Tibial nerve (tissue), 4 donors: ENCODE measurements around the gene GTF2E1. TPM values are rescaled to one million over a fixed set of nuclear protein-coding genes. Genes with fewer than 3 reads are reported as not detected.

ENCODE experiments used
- DNase-seq, 2 donors: peaks; one replicate each; pipeline ENCODE4 v3.0.0-alpha.2; 2019; ENCODE audit warnings: low spot score in 2 of 2
- H3K27ac ChIP-seq, 4 donors: fragments of 200-600 bp; sonication (generic) in 3 of 4; one replicate each; pipeline ENCODE4 v1.5.1; 2017 to 2019; ENCODE audit warnings: mild to moderate bottlenecking in 1 of 4
- H3K27me3 ChIP-seq, 2 donors: fragments of 200-600 bp; sonication (generic) in 1 of 2; one replicate each; pipeline versions ENCODE4 v1.5.1 to v1.6.0; 2017 to 2019
- H3K36me3 ChIP-seq, 3 donors: fragments of 200-600 bp; sonication (generic); one replicate each; pipeline ENCODE4 v1.5.1; 2018 to 2019
- H3K4me1 ChIP-seq, 4 donors: fragments of 200-600 bp; sonication (generic) in 3 of 4; one replicate each; pipeline ENCODE4 v1.5.1; 2017 to 2019
- H3K4me3 ChIP-seq, 4 donors: fragments of 200-600 bp; sonication (generic) in 3 of 4; one replicate each; pipeline ENCODE4 v1.5.1; 2017 to 2019; ENCODE audit warnings: mild to moderate bottlenecking in 1 of 4, moderate library complexity in 1 of 4
- H3K9me3 ChIP-seq, 4 donors: fragments of 200-600 bp; sonication (generic) in 3 of 4; one replicate each; pipeline ENCODE4 v1.5.1; 2017 to 2019
- CTCF ChIP-seq, 5 experiments: fragments of 200-600 bp in 3 of 5; fragments of 450-650 bp in 2 of 5; sonication (generic) in 3 of 5; IDR thresholded peaks; one replicate each; pipeline ENCODE4 v1.5.1; 2016 to 2019; ENCODE audit warnings: antibody characterized with exemption in 5 of 5, mild to moderate bottlenecking in 3 of 5, moderate library complexity in 2 of 5
- EP300 ChIP-seq, 2 donors: sonication (generic); formaldehyde crosslinking; IDR thresholded peaks; one replicate each; pipeline ENCODE4 v1.6.1; 2017; ENCODE audit warnings: antibody characterized with exemption in 2 of 2, mild to moderate bottlenecking in 1 of 2
- POLR2A ChIP-seq, 2 donors: fragments of 450-650 bp; IDR thresholded peaks; one replicate each; pipeline ENCODE4 v1.6.1; 2017; ENCODE audit warnings: antibody characterized with exemption in 2 of 2, mild to moderate bottlenecking in 2 of 2, moderate library complexity in 2 of 2
- WGBS, 2 donors: methylation state at CpG; one replicate each; pipeline ENCODE4 v1.1.5; 2018; 5-methylcytosine and 5-hydroxymethylcytosine counted together
- total RNA-seq, 4 donors: library from RNA; depleted of rRNA; stranded (reverse); fragments of >200 nt; gene quantifications; one replicate each; pipeline ENCODE4 v1.1.0, GENCODE V29; 2016

Gene GTF2E1
- total RNA-seq = 10 to 100 TPM in 2 of 4 donors, 1 to 10 TPM in 2; 7.6 to 12.2 (median 10.4) TPM

- peak; percentile 95 to 99 for DNase-seq
- 0 to 1% methylated on average over 37 to 39 of the region's 39 CpGs for WGBS, 2 donors
- TF ChIP-seq EP300 (IDR thresholded peaks at IDR 0.05) (peak; percentile 9 to 83), POLR2A (IDR thresholded peaks at IDR 0.05) (peak in 1 of 2 donors; percentile 34), CTCF (IDR thresholded peaks at IDR 0.05) (peak in 2 of 5 experiments; percentile 8 to 21)
Measured at GRCh38 chr3:120742198-120742848, at the start of gene GTF2E1, which contains the start of gene RABL3. Gene GTF2E1 (plus strand): TSS chr3:120742744. CDS start chr3:120750553, 7,809 bp downstream. Gene RABL3 (minus strand): TSS chr3:120742516. CDS start chr3:120742507, 9 bp downstream.

GRCh38 chr3:120693439-120694171, 48.9 kb upstream of the GTF2E1 start:
- DNase-seq = no peak
- H3K4me1 ChIP-seq = no peaks in the 10 kb centered on the region
- H3K9me3 ChIP-seq = no peaks in the 10 kb centered on the region
- peaks cover 0 to 33% (median 0%) of the 10 kb centered on the region in 3 donors for H3K36me3 ChIP-seq
- TF ChIP-seq CTCF (IDR thresholded peaks at IDR 0.05) = no peak
- no peak for TF ChIP-seq POLR2A (IDR thresholded peaks at IDR 0.05)
- TF ChIP-seq EP300 (IDR thresholded peaks at IDR 0.05) = no peak
- 91 to 100% methylated on average over 1 of the region's 1 CpG for WGBS, 2 donors
- H3K27me3 ChIP-seq = no peaks in the 10 kb centered on the region
- H3K4me3 ChIP-seq = no peak overlapping the region
- no peak overlapping the region for H3K27ac ChIP-seq

More at GRCh38 chr3:120742198-120742848, at the start of gene GTF2E1, which contains the start of gene RABL3:
- peaks cover 0 to 31% (median 13%) of the 10 kb centered on the region in 4 donors for H3K4me1 ChIP-seq
- H3K27me3 ChIP-seq = no peaks in the 10 kb centered on the region
- H3K27ac ChIP-seq = peak within 1 kb of the TSS; percentile 89 to 97 (median 92)
- H3K36me3 ChIP-seq = peaks cover 0 to 19% (median 3%) of the 10 kb centered on the region in 3 donors
- peaks cover 0 to 11% (median 0%) of the 10 kb centered on the region in 4 donors for H3K9me3 ChIP-seq
- peak within 1 kb of the TSS; percentile 73 to 89 (median 84) for H3K4me3 ChIP-seq

- no peak overlapping the region for H3K4me3 ChIP-seq
- TF ChIP-seq POLR2A (IDR thresholded peaks at IDR 0.05) (no peak), CTCF (IDR thresholded peaks at IDR 0.05) (no peak), EP300 (IDR thresholded peaks at IDR 0.05) (no peak)
- no peak overlapping the region for H3K27ac ChIP-seq
- H3K4me1 ChIP-seq = no peaks in the 10 kb centered on the region
- no peaks in the 10 kb centered on the region for H3K27me3 ChIP-seq
- H3K36me3 ChIP-seq = peaks cover 0 to 42% (median 0%) of the 10 kb centered on the region in 3 donors
- no peak for DNase-seq
- WGBS, 2 donors = 65 to 75% methylated on average over 3 of the region's 3 CpGs
- peaks cover 0 to 9% (median 4%) of the 10 kb centered on the region in 4 donors for H3K9me3 ChIP-seq
Measured at GRCh38 chr3:120699333-120699732, 43.2 kb upstream of the GTF2E1 start.

- WGBS, 2 donors = 93 to 95% methylated on average over 5 of the region's 5 CpGs
- peaks cover 0 to 9% (median 4%) of the 10 kb centered on the region in 4 donors for H3K9me3 ChIP-seq
- H3K27ac ChIP-seq = no peak overlapping the region
- no peak overlapping the region for H3K4me3 ChIP-seq
- TF ChIP-seq EP300 (IDR thresholded peaks at IDR 0.05) = no peak
- TF ChIP-seq POLR2A (IDR thresholded peaks at IDR 0.05) = no peak
- TF ChIP-seq CTCF (IDR thresholded peaks at IDR 0.05) = no peak
- no peaks in the 10 kb centered on the region for H3K27me3 ChIP-seq
- peaks cover 0 to 73% (median 0%) of the 10 kb centered on the region in 3 donors for H3K36me3 ChIP-seq
- no peak for DNase-seq
- no peaks in the 10 kb centered on the region for H3K4me1 ChIP-seq
Measured at GRCh38 chr3:120705884-120706582, 36.5 kb upstream of the GTF2E1 start.
